HG02852 (cell line): ENCODE measurements around the gene BRD3.
"Not testable (repeated sequence)": the region's sequence is repeated elsewhere in the genome, so short reads cannot be mapped to it uniquely, and the experiment has no call there.

Experiments
- ATAC-seq: cut with Tn5 transposase; IDR thresholded peaks from one replicate; pipeline ENCODE4 v1.9.1; 2021; ENCODE audit warnings: mild to moderate bottlenecking, moderate library complexity; ENCODE audit not compliant: unreplicated experiment

BRD3 gene

GRCh38 chr9:134067904-134068743, at the start of gene BRD3:
Gene BRD3, minus strand, starts transcription at chr9:134068026. Its CDS starts 14,549 bp downstream, at chr9:134053477.
- ATAC-seq, result peak; percentile 67

DNA sequence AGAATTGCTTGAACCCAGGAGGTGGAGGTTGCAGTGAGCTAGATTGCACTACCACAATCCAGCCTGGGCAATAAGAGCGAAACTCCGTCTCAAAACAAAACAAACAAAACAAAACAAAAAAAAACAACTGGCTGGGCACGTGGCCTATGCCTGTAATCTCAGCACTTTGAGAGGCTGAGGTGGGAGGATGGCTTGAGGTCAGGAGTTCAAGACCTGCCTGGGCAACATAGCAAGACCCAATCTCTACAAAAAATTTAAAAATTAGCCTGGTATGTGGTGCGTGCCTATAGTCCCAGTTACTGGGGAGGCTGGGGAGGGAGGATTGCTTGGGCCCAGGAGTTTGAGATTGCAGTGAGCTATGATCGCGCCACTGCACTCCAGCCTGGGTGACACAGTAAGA, 44.7 kb upstream of the BRD3 start:
- ATAC-seq, result no peak

- no peak for ATAC-seq
These were observed 43.2 kb upstream of the BRD3 start for GRCh38 chr9:134111064-134111463.

DNA sequence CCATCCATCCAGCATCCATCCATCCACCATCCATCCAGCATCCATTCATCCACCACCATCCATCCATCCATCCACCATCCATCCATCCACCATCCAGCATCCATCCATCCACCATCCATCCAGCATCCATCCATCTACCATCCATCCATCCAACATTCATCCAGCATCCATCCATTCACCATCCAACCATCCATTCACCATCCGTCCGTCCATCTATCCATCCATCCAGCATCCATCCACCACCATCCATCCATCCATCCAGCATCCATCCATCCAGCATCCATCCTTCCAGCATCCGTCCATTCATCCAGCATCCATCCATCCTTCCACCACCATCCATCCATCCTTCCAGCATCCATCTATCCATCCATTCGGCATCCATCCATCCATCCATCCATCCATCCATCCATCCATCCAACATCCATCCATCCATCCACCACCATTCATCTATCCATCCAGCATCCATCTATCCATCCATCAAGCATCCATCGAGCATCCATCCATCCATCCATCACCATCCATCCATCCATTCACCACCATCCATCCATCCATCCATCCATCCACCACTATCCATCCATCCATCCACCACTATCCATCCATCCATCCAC, 35.7 kb upstream of the BRD3 start:
- no peak for ATAC-seq

DNA sequence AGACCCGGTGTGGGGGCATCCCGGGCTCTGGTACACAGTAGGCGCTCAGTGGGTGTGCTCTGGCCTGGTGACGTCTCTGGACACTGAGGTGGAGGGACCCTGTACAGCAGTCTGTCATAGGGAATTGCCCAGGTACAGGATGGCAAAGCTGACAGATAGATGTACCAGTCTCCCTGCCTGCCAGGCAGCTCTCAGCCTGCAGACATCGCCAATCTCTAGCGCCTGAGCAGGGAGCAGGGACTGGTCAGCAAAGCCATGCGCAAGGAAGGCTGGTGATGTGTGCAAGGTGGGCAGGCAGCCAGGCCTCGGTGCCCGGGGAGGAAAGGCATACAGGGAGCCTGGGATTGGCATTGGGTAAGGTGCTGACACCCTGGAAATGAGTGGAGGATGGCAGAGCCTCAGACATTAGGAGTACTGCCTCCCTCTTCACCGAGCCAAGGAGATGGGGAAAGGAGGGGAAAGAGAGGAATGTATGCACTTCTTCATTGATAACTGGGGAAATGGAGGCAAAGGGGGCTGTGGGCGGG, 33.9 kb upstream of the BRD3 start:
- no peak for ATAC-seq

DNA sequence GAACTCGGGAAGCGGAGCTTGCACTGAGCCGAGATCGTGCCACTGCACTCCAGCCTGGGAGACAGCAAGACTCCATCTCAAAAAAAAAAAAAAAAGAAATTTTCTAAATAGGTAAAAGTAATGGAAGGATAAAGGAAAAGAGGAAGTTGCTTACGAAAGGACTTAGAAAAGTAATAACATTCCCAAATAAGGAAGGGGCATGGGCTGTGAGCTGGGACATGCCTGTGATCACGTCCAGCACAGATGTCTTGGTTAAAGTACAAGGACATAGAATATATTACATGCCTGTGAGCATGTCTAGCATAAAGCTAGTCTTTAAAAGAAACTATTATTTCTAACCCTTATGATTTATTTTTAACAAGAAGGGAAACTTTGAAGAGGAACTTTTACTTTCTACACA, 33.3 kb upstream of the BRD3 start:
- ATAC-seq, result not testable (repeated sequence)

GRCh38 chr9:134100040-134100439, 32.2 kb upstream of the BRD3 start:
- ATAC-seq, result no peak

DNA sequence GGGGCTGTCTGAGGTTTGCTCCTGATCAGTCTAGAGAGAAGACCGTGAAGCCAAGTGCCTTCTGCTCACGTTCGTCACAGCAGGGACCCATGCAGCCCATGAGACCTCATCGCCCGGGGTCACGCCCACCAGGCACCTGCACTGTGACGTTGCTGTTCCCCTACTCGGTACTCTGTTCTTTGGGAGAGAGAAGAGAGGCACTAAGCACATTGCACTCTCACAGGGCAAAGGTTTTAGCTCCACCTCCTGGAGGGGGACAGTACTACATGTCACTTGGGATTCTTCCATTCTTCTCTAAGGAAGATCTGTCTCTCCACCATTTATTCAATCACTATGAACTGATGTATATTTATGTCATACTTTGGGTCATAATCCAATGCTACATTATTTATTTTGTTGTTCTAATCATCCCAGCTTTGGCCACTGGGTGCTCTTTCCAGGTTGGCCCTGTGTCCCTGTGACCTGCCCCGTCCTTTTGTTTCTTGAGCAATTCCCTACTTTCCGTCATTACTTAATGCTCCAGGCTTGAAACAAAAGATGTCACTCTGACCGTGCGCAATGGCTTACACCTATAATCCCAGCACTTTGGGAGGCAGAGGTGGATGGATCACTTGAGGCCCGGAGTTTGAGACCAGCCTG, 31.4 kb upstream of the BRD3 start:
- no peak for ATAC-seq

DNA sequence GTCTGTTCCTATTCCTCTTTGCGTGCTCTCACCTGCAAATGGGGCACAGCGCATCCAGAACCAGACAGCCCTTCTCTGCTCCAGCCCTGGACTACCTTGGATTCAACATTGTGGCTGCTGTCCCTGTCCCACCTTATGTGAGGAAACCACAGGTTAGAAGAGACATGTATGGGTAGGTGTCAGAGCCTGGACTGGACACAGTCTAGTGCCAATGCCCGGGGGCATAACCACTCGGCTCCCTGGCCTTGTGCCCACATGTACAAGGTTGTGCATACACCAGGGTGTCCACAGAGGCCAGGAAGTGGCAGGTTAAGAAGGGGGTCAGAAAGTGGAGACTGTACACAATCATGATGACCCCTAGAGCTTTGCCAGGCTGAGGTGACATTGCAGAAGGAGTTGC, 22.1 kb upstream of the BRD3 start:
- ATAC-seq, result no peak

- no peak for ATAC-seq
These were observed 20.4 kb upstream of the BRD3 start for GRCh38 chr9:134088063-134088725.

DNA sequence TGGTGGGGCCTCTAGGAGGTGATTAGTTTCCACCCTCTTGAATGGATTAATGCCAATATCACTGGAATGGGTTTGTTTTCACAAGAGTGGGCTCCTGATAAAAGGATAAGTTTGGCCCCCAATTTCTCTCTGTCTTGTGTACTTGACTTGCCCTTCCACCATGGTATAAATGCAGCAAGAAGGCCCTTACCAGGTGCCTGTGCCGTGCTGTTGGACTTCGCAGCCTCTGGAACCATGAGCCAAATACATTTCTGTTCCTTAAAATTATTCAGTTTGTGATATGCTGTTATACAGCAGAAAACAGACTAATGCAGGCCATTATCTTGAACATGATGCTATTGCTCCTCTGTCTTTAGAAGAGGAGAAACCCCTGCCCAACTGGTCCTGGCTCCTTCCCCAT, 17.8 kb upstream of the BRD3 start:
- no peak for ATAC-seq

DNA sequence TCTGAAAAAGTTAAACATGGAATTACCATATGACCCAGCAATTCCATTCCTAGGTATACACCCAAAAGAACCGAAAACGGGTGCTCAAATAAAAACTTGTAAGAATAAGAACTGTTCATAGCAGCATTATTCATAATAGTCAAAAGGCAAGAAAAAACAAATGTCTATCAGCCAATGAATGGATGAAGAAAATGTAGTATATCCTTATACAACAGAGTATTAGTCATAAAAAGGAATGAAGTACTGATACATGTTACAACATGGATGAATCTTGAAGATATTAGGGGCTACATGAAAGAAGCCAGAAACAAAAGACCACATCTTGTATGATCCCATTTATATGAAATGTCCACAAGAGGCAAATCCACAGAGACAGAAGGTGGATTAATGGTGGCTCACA, 15.6 kb upstream of the BRD3 start:
- ATAC-seq, result no peak

DNA sequence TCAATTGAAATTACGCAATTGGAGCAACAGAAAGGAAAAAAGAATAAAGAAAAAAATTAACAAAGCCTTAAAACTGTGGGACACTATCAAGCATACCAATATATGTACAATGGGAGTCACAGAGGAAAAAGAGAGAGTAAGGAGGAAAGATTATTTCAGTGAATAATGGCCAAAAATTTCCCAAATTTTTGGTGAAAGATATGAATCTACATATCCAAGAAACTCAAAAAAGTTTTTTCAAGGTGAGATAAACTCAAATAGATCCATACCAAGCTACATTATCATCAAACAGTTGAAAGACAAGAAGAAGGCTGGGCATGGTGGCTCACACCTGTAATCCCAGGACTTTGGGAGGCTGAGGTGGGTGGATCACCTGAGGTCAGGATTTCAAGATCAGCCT, 8.8 kb upstream of the BRD3 start:
- no peak for ATAC-seq

- ATAC-seq, result not testable (repeated sequence)
These were observed 7.9 kb upstream of the BRD3 start for GRCh38 chr9:134075689-134076088.

GRCh38 chr9:134073500-134073899, 5.7 kb upstream of the BRD3 start:
- ATAC-seq, result no peak

GRCh38 chr9:134072683-134073082, 4.9 kb upstream of the BRD3 start:
- not testable (repeated sequence) for ATAC-seq

- no peak for ATAC-seq
These were observed 3.3 kb upstream of the BRD3 start for GRCh38 chr9:134071149-134071548.

- ATAC-seq, result no peak
These were observed 1.9 kb upstream of the BRD3 start for GRCh38 chr9:134069480-134070399.

DNA sequence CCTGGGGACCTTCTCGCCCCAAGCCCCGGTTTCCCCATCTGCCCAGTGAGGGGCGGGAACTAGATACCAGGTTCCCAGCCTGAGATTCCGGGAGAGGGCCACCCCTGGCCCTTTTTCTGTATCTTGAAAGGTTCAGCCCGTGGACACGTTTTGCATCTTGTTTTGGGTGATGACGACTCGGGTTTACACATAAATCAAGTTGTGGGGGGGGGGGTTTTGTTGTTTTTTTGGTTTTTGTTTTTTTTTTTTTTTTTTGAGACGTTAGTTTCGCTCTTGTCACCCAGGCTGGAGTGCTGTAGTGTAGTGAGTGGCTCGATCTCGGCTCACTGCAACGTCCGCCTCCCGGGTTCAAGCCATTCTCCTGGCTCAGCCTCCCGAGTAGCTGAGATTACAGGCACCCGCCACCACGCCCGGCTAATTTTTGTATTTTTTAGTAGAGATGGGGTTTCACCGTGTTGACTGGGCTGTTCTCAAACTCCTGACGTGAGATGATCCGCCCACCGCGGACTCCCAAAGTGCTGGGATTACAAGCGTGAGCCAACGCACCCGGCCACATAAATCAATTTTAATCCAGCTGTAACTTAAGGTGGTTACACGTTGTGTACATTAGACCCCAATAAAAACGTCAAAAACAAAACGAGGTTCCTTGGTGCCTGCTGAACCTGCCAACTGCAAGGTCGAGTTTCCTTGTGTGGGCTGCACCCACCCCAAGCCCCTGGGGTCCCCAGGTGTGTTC, 1.1 kb upstream of the BRD3 start:
- no peak for ATAC-seq
